ENCODE measurements around the gene PDE1A. TPM values are rescaled to one million over a fixed set of nuclear protein-coding genes. Genes with fewer than 3 reads are reported as not detected.

PDE1A gene
- total RNA-seq, 1 donor: 42.0 TPM

DNA sequence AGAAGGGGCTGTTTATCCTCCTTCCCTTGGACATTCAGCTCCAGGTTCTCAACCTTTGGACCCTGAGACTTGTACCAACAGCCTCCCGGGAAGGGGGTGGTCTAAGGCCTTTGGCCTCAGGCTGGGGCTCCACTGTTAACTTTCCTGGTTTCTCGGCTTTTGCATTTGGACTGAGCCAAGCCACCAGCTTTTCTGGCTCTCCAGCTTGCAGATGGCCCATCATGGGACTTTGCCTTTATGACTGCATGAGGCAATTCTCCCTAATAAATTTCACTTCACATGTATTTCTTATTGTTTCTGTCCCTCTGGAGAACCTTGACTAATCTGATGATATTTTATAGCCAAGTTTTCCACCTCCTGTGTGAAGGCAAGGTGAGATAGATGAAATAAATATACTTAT is 260.4 kb downstream of the PDE1A start:
- no peaks in the 10 kb centered on the region for H4K20me1 ChIP-seq (ENCODE audit: insufficient read depth, low read length)
- H3K27ac ChIP-seq (ENCODE audit: low read depth, low read length): no peak overlapping the region
- no peaks in the 10 kb centered on the region for H3K36me3 ChIP-seq (ENCODE audit: insufficient read depth, low read length)
- no peak overlapping the region for H3K4me3 ChIP-seq (ENCODE audit: insufficient read depth, low read length)
- no peaks in the 10 kb centered on the region for H3K9me3 ChIP-seq (ENCODE audit: low read depth, low read length)
- no peaks in the 10 kb centered on the region for H3K27me3 ChIP-seq (ENCODE audit: insufficient read depth, low read length)
- no peak overlapping the region for H3K4me2 ChIP-seq (ENCODE audit: insufficient read depth, low read length)
- H3K4me1 ChIP-seq (ENCODE audit: insufficient read depth, low read length): peaks cover 2% of the 10 kb centered on the region
- no peak for DNase-seq (ENCODE audit: insufficient read length, low spot score, missing footprints)
- TF ChIP-seq, protein P1, sequence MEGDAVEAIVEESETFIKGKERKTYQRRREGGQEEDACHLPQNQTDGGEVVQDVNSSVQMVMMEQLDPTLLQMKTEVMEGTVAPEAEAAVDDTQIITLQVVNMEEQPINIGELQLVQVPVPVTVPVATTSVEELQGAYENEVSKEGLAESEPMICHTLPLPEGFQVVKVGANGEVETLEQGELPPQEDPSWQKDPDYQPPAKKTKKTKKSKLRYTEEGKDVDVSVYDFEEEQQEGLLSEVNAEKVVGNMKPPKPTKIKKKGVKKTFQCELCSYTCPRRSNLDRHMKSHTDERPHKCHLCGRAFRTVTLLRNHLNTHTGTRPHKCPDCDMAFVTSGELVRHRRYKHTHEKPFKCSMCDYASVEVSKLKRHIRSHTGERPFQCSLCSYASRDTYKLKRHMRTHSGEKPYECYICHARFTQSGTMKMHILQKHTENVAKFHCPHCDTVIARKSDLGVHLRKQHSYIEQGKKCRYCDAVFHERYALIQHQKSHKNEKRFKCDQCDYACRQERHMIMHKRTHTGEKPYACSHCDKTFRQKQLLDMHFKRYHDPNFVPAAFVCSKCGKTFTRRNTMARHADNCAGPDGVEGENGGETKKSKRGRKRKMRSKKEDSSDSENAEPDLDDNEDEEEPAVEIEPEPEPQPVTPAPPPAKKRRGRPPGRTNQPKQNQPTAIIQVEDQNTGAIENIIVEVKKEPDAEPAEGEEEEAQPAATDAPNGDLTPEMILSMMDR (IDR thresholded peaks at IDR 0.05; ENCODE audit: extremely low read depth, low read depth, low read length): no peak
- no peak overlapping the region for H2AFZ ChIP-seq (ENCODE audit: low read length)
- no peaks in the 10 kb centered on the region for H3K79me2 ChIP-seq (ENCODE audit: insufficient read depth, low read length)

DNA sequence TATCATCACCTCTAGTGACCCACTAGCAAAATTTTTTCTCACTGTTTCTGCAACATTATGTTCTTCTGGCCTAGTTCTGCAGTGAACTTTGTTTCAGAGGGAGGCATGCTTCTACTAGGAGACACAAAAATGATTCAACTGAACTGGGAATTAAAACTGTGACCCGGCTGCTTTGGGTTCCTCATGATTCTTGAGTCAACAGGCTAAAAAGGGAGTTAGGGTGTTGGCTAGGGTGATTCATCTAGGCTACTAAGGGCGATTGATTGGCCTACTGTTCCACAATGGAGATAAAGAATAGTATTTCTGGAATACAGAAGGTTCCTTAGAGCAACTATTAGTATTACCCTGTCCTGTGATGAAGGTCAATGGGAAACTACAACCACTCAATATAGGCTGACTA is 261.6 kb downstream of the PDE1A start:
- no peaks in the 10 kb centered on the region for H3K9me3 ChIP-seq (ENCODE audit: low read depth, low read length)
- H4K20me1 ChIP-seq (ENCODE audit: insufficient read depth, low read length): no peaks in the 10 kb centered on the region
- DNase-seq (ENCODE audit: insufficient read length, low spot score, missing footprints): no peak
- no peaks in the 10 kb centered on the region for H3K79me2 ChIP-seq (ENCODE audit: insufficient read depth, low read length)
- H3K27ac ChIP-seq (ENCODE audit: low read depth, low read length): no peak overlapping the region
- TF ChIP-seq, protein P1 (IDR thresholded peaks at IDR 0.05; ENCODE audit: extremely low read depth, low read depth, low read length): no peak
- no peak overlapping the region for H3K4me2 ChIP-seq (ENCODE audit: insufficient read depth, low read length)
- no peak overlapping the region for H3K4me3 ChIP-seq (ENCODE audit: insufficient read depth, low read length)
- H3K27me3 ChIP-seq (ENCODE audit: insufficient read depth, low read length): no peaks in the 10 kb centered on the region
- no peak overlapping the region for H2AFZ ChIP-seq (ENCODE audit: low read length)
- no peaks in the 10 kb centered on the region for H3K36me3 ChIP-seq (ENCODE audit: insufficient read depth, low read length)
- peaks cover 2% of the 10 kb centered on the region for H3K4me1 ChIP-seq (ENCODE audit: insufficient read depth, low read length)

DNA sequence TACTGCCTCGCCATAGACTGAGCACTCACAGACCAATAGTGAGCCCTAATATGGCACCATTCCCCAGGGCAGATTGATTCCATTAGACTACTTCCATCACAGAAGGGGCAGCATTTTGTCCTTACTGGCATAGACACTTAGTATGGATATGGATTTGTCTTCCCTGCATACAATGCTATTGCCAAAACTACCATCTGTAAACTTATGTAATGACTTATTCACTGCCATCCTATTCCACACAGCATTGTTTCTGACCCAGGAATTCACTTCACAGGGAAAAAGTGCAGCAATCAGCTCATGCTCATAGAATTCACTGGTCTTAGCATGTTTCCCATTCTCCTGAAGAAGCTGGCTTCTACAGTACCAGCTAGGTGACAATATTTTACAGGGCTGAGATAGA is 262.1 kb downstream of the PDE1A start:
- no peaks in the 10 kb centered on the region for H3K27me3 ChIP-seq (ENCODE audit: insufficient read depth, low read length)
- no peaks in the 10 kb centered on the region for H3K36me3 ChIP-seq (ENCODE audit: insufficient read depth, low read length)
- H3K9me3 ChIP-seq (ENCODE audit: low read depth, low read length): no peaks in the 10 kb centered on the region
- TF ChIP-seq, protein P1 (IDR thresholded peaks at IDR 0.05; ENCODE audit: extremely low read depth, low read depth, low read length): no peak
- no peaks in the 10 kb centered on the region for H4K20me1 ChIP-seq (ENCODE audit: insufficient read depth, low read length)
- peaks cover 2% of the 10 kb centered on the region for H3K4me1 ChIP-seq (ENCODE audit: insufficient read depth, low read length)
- H3K27ac ChIP-seq (ENCODE audit: low read depth, low read length): no peak overlapping the region
- no peak for DNase-seq (ENCODE audit: insufficient read length, low spot score, missing footprints)
- no peak overlapping the region for H2AFZ ChIP-seq (ENCODE audit: low read length)
- H3K79me2 ChIP-seq (ENCODE audit: insufficient read depth, low read length): no peaks in the 10 kb centered on the region
- H3K4me3 ChIP-seq (ENCODE audit: insufficient read depth, low read length): no peak overlapping the region
- no peak overlapping the region for H3K4me2 ChIP-seq (ENCODE audit: insufficient read depth, low read length)

DNA sequence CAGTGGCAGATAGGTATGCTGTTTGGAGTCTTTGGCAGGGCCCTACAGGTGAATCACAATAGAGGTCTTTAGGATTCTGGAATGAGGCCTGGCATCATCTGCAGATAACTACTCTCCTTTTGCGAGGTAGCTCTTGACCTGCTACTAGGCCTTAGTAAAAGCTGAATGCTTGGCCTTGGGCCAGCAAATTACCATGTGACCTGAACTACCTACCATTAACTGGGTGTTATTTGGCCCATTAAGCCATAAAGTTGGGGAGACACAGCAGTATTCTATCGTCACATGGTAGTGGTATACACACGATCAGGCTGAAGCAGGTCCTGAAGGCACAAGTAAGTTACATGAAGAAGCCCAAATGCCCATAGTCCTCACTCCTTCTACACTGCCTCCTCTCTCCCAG is 263.0 kb downstream of the PDE1A start:
- no peak overlapping the region for H3K27ac ChIP-seq (ENCODE audit: low read depth, low read length)
- H3K4me2 ChIP-seq (ENCODE audit: insufficient read depth, low read length): no peak overlapping the region
- no peaks in the 10 kb centered on the region for H3K27me3 ChIP-seq (ENCODE audit: insufficient read depth, low read length)
- H2AFZ ChIP-seq (ENCODE audit: low read length): no peak overlapping the region
- no peak for DNase-seq (ENCODE audit: insufficient read length, low spot score, missing footprints)
- TF ChIP-seq, protein P1 (IDR thresholded peaks at IDR 0.05; ENCODE audit: extremely low read depth, low read depth, low read length): no peak
- no peak overlapping the region for H3K4me3 ChIP-seq (ENCODE audit: insufficient read depth, low read length)
- H3K4me1 ChIP-seq (ENCODE audit: insufficient read depth, low read length): peaks cover 2% of the 10 kb centered on the region
- no peaks in the 10 kb centered on the region for H3K36me3 ChIP-seq (ENCODE audit: insufficient read depth, low read length)
- H4K20me1 ChIP-seq (ENCODE audit: insufficient read depth, low read length): no peaks in the 10 kb centered on the region
- no peaks in the 10 kb centered on the region for H3K9me3 ChIP-seq (ENCODE audit: low read depth, low read length)
- no peaks in the 10 kb centered on the region for H3K79me2 ChIP-seq (ENCODE audit: insufficient read depth, low read length)

All from osteoblast (primary cell).